Vagina (tissue), 2 donors: ENCODE results near the gene FAM180B. TPM values are rescaled to one million over a fixed set of nuclear protein-coding genes. Genes with fewer than 3 reads are reported as not detected.

Experiments used
- DNase-seq, 2 donors: peaks; one replicate each; pipeline ENCODE4 v3.0.0-alpha.2; 2017; ENCODE audit errors: extremely low spot score in 2 of 2
- H3K27ac ChIP-seq: fragments of 200-600 bp; sonication (generic); one replicate; pipeline ENCODE4 v1.5.1; 2019
- H3K27me3 ChIP-seq: fragments of 200-600 bp; sonication (generic); one replicate; pipeline ENCODE4 v1.5.1; 2019
- H3K36me3 ChIP-seq, 2 donors: fragments of 200-600 bp; sonication (generic); one replicate each; pipeline ENCODE4 v1.5.1; 2017 to 2019
- H3K4me1 ChIP-seq: fragments of 200-600 bp; sonication (generic); one replicate; pipeline ENCODE4 v1.5.1; 2019
- H3K4me3 ChIP-seq, 2 donors: fragments of 200-600 bp; sonication (generic); 1 replicate in 1 of 2; 2 replicates in 1 of 2; pipeline ENCODE4 v1.5.1; 2016 to 2019
- H3K9me3 ChIP-seq: fragments of 200-600 bp; sonication (generic); one replicate; pipeline ENCODE4 v1.5.1; 2019
- CTCF ChIP-seq, 3 experiments: fragments of 450-650 bp in 2 of 3; fragments of 200-600 bp in 1 of 3; sonication (generic) in 1 of 3; IDR thresholded peaks; one replicate each; pipeline ENCODE4 v1.5.1; 2017 to 2019; ENCODE audit warnings: antibody characterized with exemption in 3 of 3, mild to moderate bottlenecking in 2 of 3, moderate library complexity in 2 of 3
- POLR2A ChIP-seq, 2 donors: fragments of 450-650 bp; IDR thresholded peaks; one replicate each; pipeline ENCODE4 v1.6.1; 2017; ENCODE audit warnings: antibody characterized with exemption in 2 of 2, mild to moderate bottlenecking in 2 of 2, moderate library complexity in 2 of 2
- POLR2AphosphoS5 ChIP-seq, 2 donors: sonication (generic); formaldehyde crosslinking; IDR thresholded peaks; one replicate each; pipeline ENCODE4 v1.9.0; 2017; ENCODE audit warnings: antibody characterized with exemption in 2 of 2, mild to moderate bottlenecking in 2 of 2, low read depth in 1 of 2; ENCODE audit not compliant: insufficient read depth in 1 of 2
- intact Hi-C: fragments of 100-400 bp; cut with DNase I; formaldehyde crosslinking; loops from one replicate; pipeline ENCODE4 v1.15.1; 2023
- total RNA-seq: library from RNA; depleted of rRNA; stranded (reverse); fragments of >200 nt; gene quantifications from one replicate; pipeline ENCODE4 v1.2.3, GENCODE V29; 2016

Gene FAM180B, protein sequence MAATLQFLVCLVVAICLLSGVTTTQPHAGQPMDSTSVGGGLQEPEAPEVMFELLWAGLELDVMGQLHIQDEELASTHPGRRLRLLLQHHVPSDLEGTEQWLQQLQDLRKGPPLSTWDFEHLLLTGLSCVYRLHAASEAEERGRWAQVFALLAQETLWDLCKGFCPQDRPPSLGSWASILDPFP
- total RNA-seq, result not detected

GRCh38 chr11:47586098-47586855, at the start of gene FAM180B:
TSS of gene FAM180B (plus strand) at chr11:47586678. CDS start at chr11:47586769, 91 bp downstream.
- Histone ChIP-seq H3K36me3 (peaks cover 3 to 37% of the 10 kb centered on the region in 2 donors), H3K27ac (peak within 1 kb of the TSS; percentile 3), H3K4me3 (no peak within 1 kb of the TSS), H3K27me3 (no peaks in the 10 kb centered on the region), H3K4me1 (peaks cover 15% of the 10 kb centered on the region), H3K9me3 (no peaks in the 10 kb centered on the region)
- intact Hi-C loops, result no loop called here
- TF ChIP-seq CTCF (IDR thresholded peaks at IDR 0.05) (no peak), POLR2AphosphoS5 (IDR thresholded peaks at IDR 0.05; ENCODE audit: insufficient read depth in 1 of 2, low read depth in 1 of 2) (no peak), POLR2A (IDR thresholded peaks at IDR 0.05) (no peak)
- DNase-seq, result no peak

- TF ChIP-seq CTCF (IDR thresholded peaks at IDR 0.05) (no peak), POLR2AphosphoS5 (IDR thresholded peaks at IDR 0.05; ENCODE audit: insufficient read depth in 1 of 2, low read depth in 1 of 2) (no peak), POLR2A (IDR thresholded peaks at IDR 0.05) (no peak)
- H3K36me3 ChIP-seq, result no peaks in the 10 kb centered on the region
- no peak overlapping the region for H3K27ac ChIP-seq
- H3K27me3 ChIP-seq, result no peaks in the 10 kb centered on the region
- DNase-seq, result no peak
- H3K4me1 ChIP-seq, result peaks cover 84% of the 10 kb centered on the region
- H3K9me3 ChIP-seq, result no peaks in the 10 kb centered on the region
- no peak overlapping the region for H3K4me3 ChIP-seq
- intact Hi-C loops, result no loop called here
Observed at GRCh38 chr11:47536915-47537314, 49.6 kb upstream of the FAM180B start.

DNA sequence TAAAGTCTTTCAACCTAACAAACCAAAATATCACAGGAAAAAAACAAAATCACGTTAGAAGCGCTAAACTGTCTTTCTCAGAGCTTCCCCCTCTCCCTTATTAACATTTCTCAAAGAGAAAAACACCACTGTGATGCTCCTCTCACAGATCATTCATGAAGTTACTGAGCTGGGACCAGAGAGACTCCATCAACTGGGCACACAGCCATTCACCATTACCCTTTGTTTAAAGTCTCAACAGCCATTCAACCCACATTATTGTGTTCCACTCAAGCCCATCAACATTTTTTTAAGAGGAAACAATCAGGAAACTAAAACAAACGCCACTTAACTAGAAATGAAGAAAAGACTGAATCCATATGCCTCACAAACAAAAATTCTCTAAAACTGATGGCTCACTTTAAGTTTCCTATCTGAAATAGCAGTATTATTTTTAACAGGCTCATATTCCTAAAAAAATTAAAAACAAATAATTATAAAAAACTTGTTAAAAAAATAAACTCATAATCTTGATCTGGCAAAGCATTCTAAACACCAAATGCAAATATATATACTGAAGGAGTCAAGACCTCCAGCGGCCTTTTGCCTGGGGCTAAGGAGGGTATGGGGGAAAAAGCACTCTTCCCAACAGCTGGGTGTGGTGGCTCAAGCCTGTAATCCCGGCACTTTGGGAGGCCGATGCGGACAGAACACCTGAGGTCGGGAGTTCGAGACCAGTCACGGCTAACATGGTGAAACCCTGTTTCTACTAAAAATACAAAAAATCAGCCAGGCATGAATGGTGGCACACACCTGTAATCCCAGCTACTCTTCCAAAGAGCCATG, 47.5 kb upstream of the FAM180B start:
- H3K9me3 ChIP-seq, result no peaks in the 10 kb centered on the region
- no peaks in the 10 kb centered on the region for H3K36me3 ChIP-seq
- TF ChIP-seq CTCF (IDR thresholded peaks at IDR 0.05), result no peak
- no peak for TF ChIP-seq POLR2AphosphoS5 (IDR thresholded peaks at IDR 0.05; ENCODE audit: insufficient read depth in 1 of 2, low read depth in 1 of 2)
- TF ChIP-seq POLR2A (IDR thresholded peaks at IDR 0.05), result no peak
- no peaks in the 10 kb centered on the region for H3K27me3 ChIP-seq
- no peak overlapping the region for H3K4me3 ChIP-seq
- intact Hi-C loops, result no loop called here
- no peak for DNase-seq
- peaks cover 83% of the 10 kb centered on the region for H3K4me1 ChIP-seq
- H3K27ac ChIP-seq, result no peak overlapping the region

DNA sequence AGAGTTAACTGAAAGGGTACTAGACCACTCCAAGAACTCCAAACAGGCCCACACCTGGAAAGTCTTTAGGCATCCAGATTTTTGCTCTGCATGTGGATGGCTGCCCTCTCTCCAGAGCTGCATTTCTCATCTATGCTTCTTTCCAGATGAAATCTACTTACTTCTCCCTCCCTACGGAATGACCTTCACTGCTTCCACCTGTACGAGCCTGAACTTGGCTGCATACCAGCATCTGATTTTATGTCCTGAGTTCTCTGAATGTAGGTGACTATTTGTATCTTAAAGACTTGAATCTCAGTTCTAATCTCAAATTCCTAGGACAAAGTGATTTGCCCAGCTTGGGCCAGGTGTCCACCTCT, 46.8 kb upstream of the FAM180B start:
- intact Hi-C loops, result no loop called here
- Histone ChIP-seq H3K4me1 (peaks cover 83% of the 10 kb centered on the region), H3K27ac (no peak overlapping the region), H3K27me3 (no peaks in the 10 kb centered on the region), H3K4me3 (no peak overlapping the region), H3K36me3 (no peaks in the 10 kb centered on the region), H3K9me3 (no peaks in the 10 kb centered on the region)
- TF ChIP-seq CTCF (IDR thresholded peaks at IDR 0.05), result no peak
- TF ChIP-seq POLR2A (IDR thresholded peaks at IDR 0.05), result no peak
- no peak for TF ChIP-seq POLR2AphosphoS5 (IDR thresholded peaks at IDR 0.05; ENCODE audit: insufficient read depth in 1 of 2, low read depth in 1 of 2)
- DNase-seq, result no peak
